MM.1S (cell line): Measurements from ENCODE around the gene CASQ1.

Source experiments
- DNase-seq: peaks from one replicate; pipeline ENCODE4 v3.0.0-alpha.2; 2015
- H2AFZ ChIP-seq: fragments of 300-600 bp; sonication (generic); 2 replicates; pipeline ENCODE4 v1.6.0; 2016; ENCODE audit warnings: antibody characterized with exemption, low read length
- H3F3A ChIP-seq: fragments of 300-600 bp; sonication (generic); 2 replicates; pipeline ENCODE4 v1.6.1; 2016; ENCODE audit warnings: mild to moderate bottlenecking, antibody characterized with exemption, low read length, moderate library complexity, mixed read lengths; ENCODE audit not compliant: insufficient read depth
- H3K27ac ChIP-seq: fragments of 300-600 bp; sonication (generic); 2 replicates; pipeline ENCODE4 v1.5.1; 2016; ENCODE audit warnings: mild to moderate bottlenecking, low read length
- H3K27me3 ChIP-seq: fragments of 300-600 bp; sonication (generic); replicated peaks from 2 replicates; pipeline ENCODE4 v1.6.0; 2016; ENCODE audit warnings: low read length; ENCODE audit not compliant: insufficient read depth
- H3K36me3 ChIP-seq: fragments of 300-600 bp; sonication (generic); replicated peaks from 2 replicates; pipeline ENCODE4 v1.6.1; 2016; ENCODE audit warnings: mild to moderate bottlenecking, low read length, mixed read lengths; ENCODE audit not compliant: insufficient read depth
- H3K4me1 ChIP-seq: fragments of 300-600 bp; sonication (generic); 2 replicates; pipeline ENCODE4 v1.6.1; 2016; ENCODE audit warnings: low read length, mixed read lengths
- H3K4me2 ChIP-seq: fragments of 300-600 bp; sonication (generic); 2 replicates; pipeline ENCODE4 v1.6.0; 2016; ENCODE audit warnings: low read depth, low read length
- H3K4me3 ChIP-seq: fragments of 300-600 bp; sonication (generic); 2 replicates; pipeline ENCODE4 v1.5.1; 2016; ENCODE audit warnings: low read length, mixed read lengths
- H3K79me2 ChIP-seq: fragments of 300-600 bp; sonication (generic); 2 replicates; pipeline ENCODE4 v1.6.1; 2016; ENCODE audit warnings: mixed run types, low read length, mixed read lengths
- H3K9ac ChIP-seq: fragments of 300-600 bp; sonication (generic); 2 replicates; pipeline ENCODE4 v1.6.1; 2016; ENCODE audit warnings: low read length, mixed read lengths
- H3K9me2 ChIP-seq: fragments of 300-600 bp; sonication (generic); replicated peaks from 2 replicates; pipeline ENCODE4 v1.6.1; 2016; ENCODE audit warnings: mild to moderate bottlenecking, low read length, mixed read lengths; ENCODE audit not compliant: insufficient read depth
- H3K9me3 ChIP-seq: fragments of 300-600 bp; sonication (generic); replicated peaks from 2 replicates; pipeline ENCODE4 v1.6.1; 2016; ENCODE audit warnings: mild to moderate bottlenecking, low read length, mixed read lengths; ENCODE audit not compliant: insufficient read depth
- H4K20me1 ChIP-seq: fragments of 300-600 bp; sonication (generic); 2 replicates; pipeline ENCODE4 v1.6.1; 2016; ENCODE audit warnings: mild to moderate bottlenecking, low read length, moderate library complexity, mixed read lengths; ENCODE audit not compliant: insufficient read depth
- CTCF ChIP-seq: fragments of 300-600 bp; sonication (generic); IDR thresholded peaks from 2 replicates; pipeline ENCODE4 v1.5.1; 2016; ENCODE audit warnings: antibody characterized with exemption, low read length, mixed read lengths
- EZH2 ChIP-seq: fragments of 300-600 bp; sonication (generic); optimal IDR thresholded peaks from 2 replicates; pipeline ENCODE3; 2017; ENCODE audit warnings: low read depth, mild to moderate bottlenecking, antibody characterized with exemption, low read length, mixed read lengths
- EZH2phosphoT487 ChIP-seq: fragments of 300-600 bp; sonication (generic); IDR thresholded peaks from 2 replicates; pipeline ENCODE4 v1.6.1; 2018; ENCODE audit warnings: antibody characterized with exemption, low read length

CASQ1 gene

DNA sequence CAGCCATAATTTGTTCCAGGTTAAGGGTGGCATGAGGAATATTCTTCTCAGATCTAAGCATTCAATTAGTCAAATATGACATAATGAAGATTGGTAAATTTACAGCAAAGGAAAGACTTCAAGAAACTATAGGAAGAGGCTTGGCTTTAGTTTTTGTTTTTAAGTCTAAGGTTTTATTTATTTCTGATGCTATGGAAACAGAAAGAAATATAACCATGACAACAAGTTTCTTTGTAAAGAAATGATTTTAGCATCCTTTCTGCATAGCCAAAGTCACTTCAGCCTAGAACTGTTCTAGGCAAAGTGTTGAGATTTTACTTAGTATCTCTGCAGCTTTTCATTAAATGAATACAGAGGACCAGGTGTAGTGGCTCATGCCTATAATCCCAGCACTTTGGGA, 42.5 kb downstream of the CASQ1 start:
- Histone ChIP-seq H3K27me3 (no peaks in the 10 kb centered on the region), H3K79me2 (peaks cover 5% of the 10 kb centered on the region; the same call in 1 of the 2 replicates), H3K9me2 (no peaks in the 10 kb centered on the region), H2AFZ (no peak overlapping the region), H4K20me1 (no peaks in the 10 kb centered on the region), H3K9ac (no peak overlapping the region), H3K9me3 (no peaks in the 10 kb centered on the region), H3K4me2 (no peak overlapping the region), H3F3A (no peaks in the 10 kb centered on the region), H3K27ac (no peak overlapping the region), H3K4me3 (no peak overlapping the region), H3K4me1 (0 out of 2 replicates have a peak, but pooled peaks cover under 1% of the 10 kb centered on the region), H3K36me3 (peaks cover 16% of the 10 kb centered on the region)
- DNase-seq, result no peak
- TF ChIP-seq EZH2phosphoT487, result no peak
- no peak for TF ChIP-seq CTCF
- TF ChIP-seq EZH2, result no peak

GRCh38 chr1:160236806-160237205, 46.4 kb downstream of the CASQ1 start:
- Histone ChIP-seq H4K20me1 (no peaks in the 10 kb centered on the region), H3F3A (no peaks in the 10 kb centered on the region), H3K4me2 (no peak overlapping the region), H3K4me3 (no peak overlapping the region), H3K36me3 (peaks cover 18% of the 10 kb centered on the region), H3K9me3 (no peaks in the 10 kb centered on the region), H3K9me2 (no peaks in the 10 kb centered on the region), H2AFZ (no peak overlapping the region), H3K27me3 (no peaks in the 10 kb centered on the region), H3K79me2 (peaks cover 11% of the 10 kb centered on the region; the same call in 1 of the 2 replicates), H3K4me1 (peaks cover 12% of the 10 kb centered on the region), H3K27ac (no peak overlapping the region), H3K9ac (no peak overlapping the region)
- no peak for DNase-seq
- TF ChIP-seq CTCF (no peak), EZH2phosphoT487 (no peak), EZH2 (no peak)

DNA sequence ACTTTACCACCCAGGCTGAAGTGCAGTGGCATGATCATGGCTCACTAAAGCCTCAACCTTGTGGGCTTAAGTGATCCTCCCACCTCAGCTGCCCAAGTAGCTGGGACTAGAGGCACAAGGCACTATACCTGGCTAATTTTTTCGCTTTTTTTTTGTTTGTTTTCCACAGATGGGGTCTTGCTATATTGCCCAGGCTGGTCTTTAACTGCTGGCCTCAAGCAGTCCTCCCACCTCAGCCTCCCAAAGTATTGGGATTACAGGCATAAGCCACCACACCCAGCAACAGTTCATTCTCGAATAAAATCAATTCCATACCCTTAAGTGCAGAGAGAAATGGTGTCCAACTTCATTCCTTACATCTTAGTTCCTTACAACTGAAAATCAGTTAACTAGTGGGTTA, 47.2 kb downstream of the CASQ1 start:
- no peaks in the 10 kb centered on the region for H3K9me3 ChIP-seq
- H3K4me2 ChIP-seq, result no peak overlapping the region
- no peaks in the 10 kb centered on the region for H3K9me2 ChIP-seq
- TF ChIP-seq CTCF (no peak), EZH2phosphoT487 (no peak), EZH2 (no peak)
- no peak overlapping the region for H3K4me3 ChIP-seq
- H3K27me3 ChIP-seq, result no peaks in the 10 kb centered on the region
- no peaks in the 10 kb centered on the region for H4K20me1 ChIP-seq
- H3K4me1 ChIP-seq, result peaks cover 12% of the 10 kb centered on the region
- H3F3A ChIP-seq, result no peaks in the 10 kb centered on the region
- no peak for DNase-seq
- H3K79me2 ChIP-seq, result peaks cover 16% of the 10 kb centered on the region; the same call in 1 of the 2 replicates
- H2AFZ ChIP-seq, result no peak overlapping the region
- peaks cover 18% of the 10 kb centered on the region for H3K36me3 ChIP-seq
- no peak overlapping the region for H3K9ac ChIP-seq
- H3K27ac ChIP-seq, result no peak overlapping the region
